ENCODE results near the gene DCAF10. TPM values are rescaled to one million over a fixed set of nuclear protein-coding genes. Genes with fewer than 3 reads are reported as not detected.

The DCAF10 gene
- total RNA-seq, 1 experiment from 2014 or later, result 22.6 TPM

- 0 out of 2 replicates have a peak, but pooled peaks cover 5% of the 10 kb centered on the region for H3F3A ChIP-seq (ENCODE audit: insufficient read depth, low read depth)
- no peak overlapping the region for H2AFZ ChIP-seq
- no TSS peak for BruUV-seq (replicated peaks)
- no peak overlapping the region for H3K4me3 ChIP-seq
- intact Hi-C loops (cut with micrococcal nuclease; ENCODE audit: unreplicated experiment), result no loop called here
- H3K9me2 ChIP-seq (ENCODE audit: insufficient read depth), result no peaks in the 10 kb centered on the region
- H3K27me3 ChIP-seq (ENCODE audit: insufficient read depth, low read depth), result no peaks in the 10 kb centered on the region
- TF ChIP-seq EZH2 (IDR thresholded peaks at IDR 0.05; ENCODE audit: low read depth), result no peak
- TF ChIP-seq, protein P1, sequence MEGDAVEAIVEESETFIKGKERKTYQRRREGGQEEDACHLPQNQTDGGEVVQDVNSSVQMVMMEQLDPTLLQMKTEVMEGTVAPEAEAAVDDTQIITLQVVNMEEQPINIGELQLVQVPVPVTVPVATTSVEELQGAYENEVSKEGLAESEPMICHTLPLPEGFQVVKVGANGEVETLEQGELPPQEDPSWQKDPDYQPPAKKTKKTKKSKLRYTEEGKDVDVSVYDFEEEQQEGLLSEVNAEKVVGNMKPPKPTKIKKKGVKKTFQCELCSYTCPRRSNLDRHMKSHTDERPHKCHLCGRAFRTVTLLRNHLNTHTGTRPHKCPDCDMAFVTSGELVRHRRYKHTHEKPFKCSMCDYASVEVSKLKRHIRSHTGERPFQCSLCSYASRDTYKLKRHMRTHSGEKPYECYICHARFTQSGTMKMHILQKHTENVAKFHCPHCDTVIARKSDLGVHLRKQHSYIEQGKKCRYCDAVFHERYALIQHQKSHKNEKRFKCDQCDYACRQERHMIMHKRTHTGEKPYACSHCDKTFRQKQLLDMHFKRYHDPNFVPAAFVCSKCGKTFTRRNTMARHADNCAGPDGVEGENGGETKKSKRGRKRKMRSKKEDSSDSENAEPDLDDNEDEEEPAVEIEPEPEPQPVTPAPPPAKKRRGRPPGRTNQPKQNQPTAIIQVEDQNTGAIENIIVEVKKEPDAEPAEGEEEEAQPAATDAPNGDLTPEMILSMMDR (conservative IDR thresholded peaks at IDR 0.05), result no peak
- no peaks in the 10 kb centered on the region for H3K9me3 ChIP-seq (ENCODE audit: insufficient read depth, low read depth)
- H3K27ac ChIP-seq, result no peak overlapping the region
- H3K79me2 ChIP-seq (ENCODE audit: low read depth), result no peaks in the 10 kb centered on the region
- no peak for DNase-seq
- no peaks in the 10 kb centered on the region for H3K4me1 ChIP-seq (replicated peaks; ENCODE audit: insufficient read depth)
- CTCF ChIA-PET, result interaction anchor here (0.6 kb wide), 1 partner anchor 438 kb away, joined by 3 read pairs; no protein-coding TSS in a partner anchor
- H3K36me3 ChIP-seq (ENCODE audit: low read depth), result no peaks in the 10 kb centered on the region
- H4K20me1 ChIP-seq (ENCODE audit: insufficient read depth), result no peaks in the 10 kb centered on the region
- no peak overlapping the region for H3K4me2 ChIP-seq
- POLR2A ChIA-PET (ENCODE audit: unreplicated experiment), result interaction anchor here (0.7 kb wide), 1 partner anchor 10 kb away, joined by 3 read pairs; no protein-coding TSS in a partner anchor
These were observed 31.3 kb upstream of the DCAF10 start for GRCh38 chr9:37769306-37769705.

DNA sequence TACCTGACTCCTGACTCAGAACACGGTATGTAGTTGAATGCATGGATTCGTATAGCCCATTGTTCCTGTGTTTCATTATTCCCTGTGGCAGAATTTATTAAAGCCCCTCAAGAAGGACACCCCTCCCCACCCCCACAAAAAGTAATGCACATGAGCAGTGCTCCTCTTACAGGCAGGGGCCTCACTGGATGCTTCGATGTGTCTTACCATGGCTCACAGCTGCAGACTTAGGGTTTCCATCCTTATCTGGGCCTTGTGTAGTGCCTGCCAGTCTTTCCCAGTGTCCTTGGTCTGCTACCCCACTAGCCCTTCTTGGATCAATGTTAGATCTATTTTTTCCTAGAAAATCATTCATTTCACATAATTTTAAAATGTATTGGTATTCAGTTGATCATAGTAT is 30.6 kb upstream of the DCAF10 start:
- Histone ChIP-seq H3K4me3 (no peak overlapping the region), H3K9me2 (ENCODE audit: insufficient read depth) (no peaks in the 10 kb centered on the region), H3K4me1 (replicated peaks; ENCODE audit: insufficient read depth) (no peaks in the 10 kb centered on the region), H4K20me1 (ENCODE audit: insufficient read depth) (no peaks in the 10 kb centered on the region), H3K27ac (no peak overlapping the region), H3K4me2 (no peak overlapping the region), H3K36me3 (ENCODE audit: low read depth) (no peaks in the 10 kb centered on the region), H3K27me3 (ENCODE audit: insufficient read depth, low read depth) (no peaks in the 10 kb centered on the region), H3F3A (ENCODE audit: insufficient read depth, low read depth) (0 out of 2 replicates have a peak, but pooled peaks cover 5% of the 10 kb centered on the region), H3K79me2 (ENCODE audit: low read depth) (no peaks in the 10 kb centered on the region), H3K9me3 (ENCODE audit: insufficient read depth, low read depth) (no peaks in the 10 kb centered on the region), H2AFZ (no peak overlapping the region)
- TF ChIP-seq, protein P1 (conservative IDR thresholded peaks at IDR 0.05), result no peak
- TF ChIP-seq EZH2 (IDR thresholded peaks at IDR 0.05; ENCODE audit: low read depth), result no peak
- ChIA-PET POLR2A (ENCODE audit: unreplicated experiment) (no interaction called here), CTCF (no interaction called here)
- no peak for DNase-seq
- BruUV-seq (replicated peaks), result no TSS peak
- intact Hi-C loops (cut with micrococcal nuclease; ENCODE audit: unreplicated experiment), result no loop called here

GRCh38 chr9:37775216-37775919 is 25.2 kb upstream of the DCAF10 start:
- no peaks in the 10 kb centered on the region for H3K9me2 ChIP-seq (ENCODE audit: insufficient read depth)
- H3K79me2 ChIP-seq (ENCODE audit: low read depth), result no peaks in the 10 kb centered on the region
- DNase-seq, result no peak
- intact Hi-C loops (cut with micrococcal nuclease; ENCODE audit: unreplicated experiment), result no loop called here
- H3K36me3 ChIP-seq (ENCODE audit: low read depth), result no peaks in the 10 kb centered on the region; the same call in 1 of the 2 replicates
- no peak overlapping the region for H2AFZ ChIP-seq
- no peak overlapping the region for H3K4me2 ChIP-seq
- BruUV-seq (replicated peaks), result no TSS peak
- no peak overlapping the region for H3K4me3 ChIP-seq
- no peaks in the 10 kb centered on the region for H3K9me3 ChIP-seq (ENCODE audit: insufficient read depth, low read depth)
- CTCF ChIA-PET, result no interaction called here
- no peaks in the 10 kb centered on the region for H3K4me1 ChIP-seq (replicated peaks; ENCODE audit: insufficient read depth)
- no peaks in the 10 kb centered on the region for H3K27me3 ChIP-seq (ENCODE audit: insufficient read depth, low read depth)
- no peak for TF ChIP-seq EZH2 (IDR thresholded peaks at IDR 0.05; ENCODE audit: low read depth)
- TF ChIP-seq, protein P1 (conservative IDR thresholded peaks at IDR 0.05), result no peak
- H4K20me1 ChIP-seq (ENCODE audit: insufficient read depth), result no peaks in the 10 kb centered on the region
- no peak overlapping the region for H3K27ac ChIP-seq
- POLR2A ChIA-PET (ENCODE audit: unreplicated experiment), result no interaction called here
- H3F3A ChIP-seq (ENCODE audit: insufficient read depth, low read depth), result 0 out of 2 replicates have a peak, but pooled peaks cover 5% of the 10 kb centered on the region
